ENCODE data around the gene RNF220. TPM values are rescaled to one million over a fixed set of nuclear protein-coding genes. Genes with fewer than 3 reads are reported as not detected.

Gene RNF220
- total and polyA plus RNA-seq, 9 donors: 58.0 to 101 (median 64.7) TPM

GRCh38 chr1:44636083-44636687 is 231.1 kb downstream of the RNF220 start:
- WGBS, 3 donors: 79 to 83% (median 80%) methylated on average over 14 of the region's 14 CpGs
- H3K4me1 ChIP-seq (ENCODE audit: insufficient read depth): peaks cover 1% of the 10 kb centered on the region
- no peak overlapping the region for H3K27ac ChIP-seq

GRCh38 chr1:44636688-44637598 is 231.9 kb downstream of the RNF220 start:
- no peak overlapping the region for H3K4me3 ChIP-seq
- H3K27me3 ChIP-seq: no peaks in the 10 kb centered on the region
- H3K36me3 ChIP-seq: no peaks in the 10 kb centered on the region
- no peak overlapping the region for H3K27ac ChIP-seq
- no peak for DNase-seq
- H3K4me1 ChIP-seq (ENCODE audit: insufficient read depth): no peaks in the 10 kb centered on the region
- intact Hi-C loops (cut with DNase I): loop anchor here in 1 of 4 donors (5.0 kb wide), 1 partner anchor 645 kb away; the partner anchor contains the start of gene CCDC24
- no peaks in the 10 kb centered on the region for H3K9me3 ChIP-seq
- TF ChIP-seq CTCF (IDR thresholded peaks at IDR 0.05): no peak
- TF ChIP-seq POLR2A (IDR thresholded peaks at IDR 0.05): no peak
- TF ChIP-seq EP300 (IDR thresholded peaks at IDR 0.05): no peak
- WGBS, 3 donors: 56 to 61% (median 56%) methylated on average over 13 of the region's 13 CpGs

More at GRCh38 chr1:44636083-44636687, 231.1 kb downstream of the RNF220 start:
- intact Hi-C loops (cut with DNase I): loop anchor here in 1 of 4 donors (5.0 kb wide), 1 partner anchor 644 kb away; the partner anchor contains the start of gene CCDC24
- no peak for TF ChIP-seq POLR2A (IDR thresholded peaks at IDR 0.05)
- TF ChIP-seq CTCF (IDR thresholded peaks at IDR 0.05): no peak
- TF ChIP-seq EP300 (IDR thresholded peaks at IDR 0.05): no peak
- no peaks in the 10 kb centered on the region for H3K36me3 ChIP-seq
- no peaks in the 10 kb centered on the region for H3K9me3 ChIP-seq
- no peak overlapping the region for H3K4me3 ChIP-seq
- no peak for DNase-seq
- H3K27me3 ChIP-seq: no peaks in the 10 kb centered on the region

GRCh38 chr1:44637702-44638411 is 232.8 kb downstream of the RNF220 start:
- Histone ChIP-seq H3K36me3 (no peaks in the 10 kb centered on the region), H3K4me1 (ENCODE audit: insufficient read depth) (no peaks in the 10 kb centered on the region), H3K27ac (no peak overlapping the region), H3K27me3 (no peaks in the 10 kb centered on the region), H3K4me3 (no peak overlapping the region), H3K9me3 (no peaks in the 10 kb centered on the region)
- DNase-seq: no peak
- intact Hi-C loops (cut with DNase I): loop anchor here in 1 of 4 donors (5.0 kb wide), 1 partner anchor 646 kb away; the partner anchor contains the start of gene CCDC24
- 73 to 80% (median 76%) methylated on average over 27 of the region's 27 CpGs for WGBS, 3 donors
- TF ChIP-seq EP300 (IDR thresholded peaks at IDR 0.05) (no peak), POLR2A (IDR thresholded peaks at IDR 0.05) (no peak), CTCF (IDR thresholded peaks at IDR 0.05) (no peak)

GRCh38 chr1:44640200-44640853 is 235.3 kb downstream of the RNF220 start:
- no peaks in the 10 kb centered on the region for H3K9me3 ChIP-seq
- peaks cover 6% of the 10 kb centered on the region for H3K4me1 ChIP-seq (ENCODE audit: insufficient read depth)
- H3K36me3 ChIP-seq: no peaks in the 10 kb centered on the region
- intact Hi-C loops (cut with DNase I): loop anchor here in 1 of 4 donors (10.0 kb wide), 1 partner anchor 636 kb away; no protein-coding TSS in a partner anchor
- H3K27ac ChIP-seq: no peak overlapping the region
- H3K27me3 ChIP-seq: no peaks in the 10 kb centered on the region
- 84 to 86% (median 84%) methylated on average over 24 of the region's 24 CpGs for WGBS, 3 donors
- TF ChIP-seq POLR2A (IDR thresholded peaks at IDR 0.05) (no peak), CTCF (IDR thresholded peaks at IDR 0.05) (no peak), EP300 (IDR thresholded peaks at IDR 0.05) (no peak)
- no peak for DNase-seq
- no peak overlapping the region for H3K4me3 ChIP-seq
